GM12891 (cell line): ENCODE measurements around the gene CCDC87.

Source experiments
- POLR2A ChIP-seq: IDR thresholded peaks from 2 replicates; pipeline ENCODE4 v1.6.1; 2011; ENCODE audit warnings: low read depth, low read length, control low read depth
- POLR2AphosphoS5 ChIP-seq: IDR thresholded peaks from 2 replicates; pipeline ENCODE4 v1.6.1; 2011; ENCODE audit warnings: low read depth, low read length, control low read depth

DNA sequence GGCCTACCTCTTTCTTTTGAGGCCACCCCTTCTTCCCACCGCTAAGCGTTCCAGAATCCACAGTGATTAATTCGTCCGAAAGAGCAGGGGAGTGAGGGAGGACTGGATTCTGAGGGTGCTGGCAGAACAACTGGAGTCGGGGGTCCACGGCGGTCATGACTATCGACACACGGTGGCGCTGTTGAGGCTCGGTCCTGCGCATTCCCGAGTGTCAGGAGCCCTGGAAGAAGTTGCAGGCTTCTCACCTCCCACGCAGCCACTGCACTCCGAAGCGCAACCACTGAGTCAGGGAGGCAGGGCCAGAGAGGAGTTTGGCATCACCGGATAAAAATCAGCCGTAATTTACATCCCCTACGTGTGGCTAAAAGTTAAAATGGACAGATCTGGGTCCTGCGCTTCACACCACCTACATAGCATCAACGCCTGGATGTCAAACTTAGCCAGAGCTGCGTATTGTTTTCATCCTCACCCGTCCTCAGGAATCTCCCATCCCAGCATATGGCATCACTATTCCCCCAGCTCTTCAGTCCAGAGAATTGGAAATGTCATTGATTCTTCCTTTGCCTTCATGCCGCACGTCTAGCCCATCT lies 13.8 kb downstream of the CCDC87 start:
- TF ChIP-seq POLR2A (no peak), POLR2AphosphoS5 (no peak)
